ENCODE data around the gene RIOK3. TPM values are rescaled to one million over a fixed set of nuclear protein-coding genes. Genes with fewer than 3 reads are reported as not detected.

Gene RIOK3
- total RNA-seq, result 38.1 and 59.9 TPM in 2 replicates

DNA sequence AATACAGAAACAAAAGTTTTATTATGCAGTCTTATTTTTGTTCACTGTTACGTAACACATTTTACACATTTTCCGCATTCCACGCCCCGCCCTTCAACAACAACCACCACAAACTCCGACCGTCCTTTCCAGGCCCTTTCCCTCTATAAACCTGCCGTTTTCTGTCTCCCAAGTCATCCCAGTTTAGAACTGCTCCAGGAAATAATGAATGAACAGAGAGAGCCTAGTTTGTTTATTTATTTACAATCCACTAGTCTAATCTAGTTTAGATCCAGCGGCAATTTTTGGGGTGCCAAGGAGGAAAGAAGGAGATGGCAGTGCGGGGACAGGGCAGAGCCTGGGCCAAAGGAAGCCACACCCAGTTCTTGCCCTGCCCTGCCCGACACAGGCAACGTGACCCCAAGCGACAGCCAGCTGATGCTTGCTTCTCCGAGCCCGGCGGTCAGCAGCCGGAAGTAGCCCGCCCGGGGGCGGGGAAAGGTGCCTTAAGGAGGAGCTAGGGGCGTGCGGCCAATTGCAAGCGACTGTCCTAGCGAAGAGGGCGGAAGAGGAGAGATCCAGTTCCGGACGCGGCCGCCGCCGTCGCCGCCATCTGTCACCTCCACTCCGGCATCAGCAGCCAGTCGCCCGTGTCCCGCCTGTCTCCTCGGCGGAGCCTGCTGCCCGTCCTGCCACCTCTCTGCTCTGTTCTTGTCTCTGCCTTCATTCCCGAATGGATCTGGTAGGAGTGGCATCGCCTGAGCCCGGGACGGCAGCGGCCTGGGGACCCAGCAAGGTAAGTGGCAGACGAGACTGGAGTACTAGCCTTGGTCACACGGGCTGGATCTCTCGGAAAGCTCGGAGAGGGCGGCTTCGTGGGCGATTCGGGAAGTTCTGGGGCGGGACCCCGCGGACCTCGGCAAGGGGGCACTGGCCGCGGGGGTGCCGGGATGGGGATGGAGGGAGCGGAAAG is at the start of gene RIOK3:
RIOK3 (plus strand) TSS at position 560 of the 952 bp plus-strand sequence; CDS start at position 713, 153 bp downstream.

DNA sequence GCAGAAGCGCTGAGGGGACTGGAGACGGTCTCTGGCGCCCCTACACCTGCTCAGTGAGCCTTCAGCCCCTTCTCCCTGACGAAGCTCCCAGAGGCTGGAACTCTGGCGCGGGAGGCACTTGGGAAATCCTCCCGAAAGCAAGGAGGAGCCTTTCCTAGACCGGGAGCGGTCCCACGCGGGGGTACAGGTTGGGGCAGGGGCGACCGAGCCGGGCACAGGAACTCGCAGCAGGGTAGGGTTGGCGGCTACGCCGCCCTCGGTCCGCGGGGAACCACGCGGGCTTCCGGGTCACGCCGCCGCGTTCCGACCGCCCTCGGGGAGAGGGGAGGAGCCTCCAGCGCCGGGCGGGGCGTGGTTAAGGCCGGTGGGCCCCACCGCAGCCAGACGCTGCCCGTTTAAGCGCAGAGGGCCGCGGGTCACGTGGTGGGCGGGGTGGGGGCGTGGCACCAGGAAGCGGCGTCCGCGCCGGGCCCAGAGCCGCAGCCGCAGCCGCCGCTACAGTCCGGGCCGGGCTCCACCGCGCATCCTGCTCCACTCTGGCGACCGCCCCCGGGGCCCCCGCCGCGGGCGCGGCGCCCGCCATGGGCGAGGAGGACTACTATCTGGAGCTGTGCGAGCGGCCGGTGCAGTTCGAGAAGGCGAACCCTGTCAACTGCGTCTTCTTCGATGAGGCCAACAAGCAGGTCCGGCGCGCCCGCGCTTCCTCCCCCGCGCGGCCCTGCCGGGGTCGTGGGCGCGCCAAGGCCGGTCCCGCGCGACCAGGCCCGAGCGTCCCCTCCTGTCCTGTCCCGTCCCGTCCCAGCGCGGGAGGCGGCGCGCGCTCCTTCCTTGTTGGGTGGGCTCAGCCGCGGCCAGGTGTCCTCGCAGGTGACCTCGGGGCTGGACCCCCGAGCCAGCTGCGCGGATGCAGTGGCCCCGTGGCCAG is 50.2 kb downstream of the RIOK3 start, which contains the start of gene RMC1:
RMC1 (plus strand) TSS at position 474 of the 925 bp plus-strand sequence; CDS start at position 582, 108 bp downstream.

Other genes with a start within 250 kb of the RIOK3 start
- gene RMC1, start 50.2 kb downstream of the RIOK3 start, total RNA-seq, result 19.9 and 20.3 TPM in 2 replicates
- 17.0 and 34.3 TPM in 2 replicates for gene NPC1, start 133.2 kb downstream of the RIOK3 start, total RNA-seq
- gene ANKRD29, start 209.6 kb downstream of the RIOK3 start, total RNA-seq, result 0.65 and 0.90 TPM in 2 replicates
- gene LAMA3, start 236.2 kb downstream of the RIOK3 start, total RNA-seq, result 0.54 and 1.8 TPM in 2 replicates

All from cardiac atrium fibroblast (primary cell).